Ishikawa (cell line): ENCODE measurements around the gene RCOR1.
A peak's percentile ranks its signal among the peaks of the same experiment; 100 is the strongest.

ENCODE experiments used
- CEBPB ChIP-seq: IDR thresholded peaks from 2 replicates; pipeline ENCODE4 v1.6.1; 2012
- CREB1 ChIP-seq: IDR thresholded peaks from 2 replicates; pipeline ENCODE4 v1.6.1; 2012; ENCODE audit warnings: low read depth
- EGR1 ChIP-seq: IDR thresholded peaks from 2 replicates; pipeline ENCODE4 v1.6.1; 2012
- EP300 ChIP-seq: IDR thresholded peaks from 2 replicates; pipeline ENCODE4 v1.6.1; 2012; ENCODE audit warnings: borderline replicate concordance
- FOXM1 ChIP-seq: IDR thresholded peaks from 2 replicates; pipeline ENCODE4 v1.6.1; 2012; ENCODE audit warnings: low read depth, borderline replicate concordance
- MAX ChIP-seq: IDR thresholded peaks from 2 replicates; pipeline ENCODE4 v1.6.1; 2012
- NFIC ChIP-seq: IDR thresholded peaks from 2 replicates; pipeline ENCODE4 v1.6.1; 2012
- RAD21 ChIP-seq: IDR thresholded peaks from 2 replicates; pipeline ENCODE4 v1.6.1; 2012; ENCODE audit warnings: low read depth
- REST ChIP-seq: IDR thresholded peaks from 2 replicates; pipeline ENCODE4 v1.6.1; 2012; ENCODE audit warnings: low read depth, mild to moderate bottlenecking
- TAF1 ChIP-seq: IDR thresholded peaks from 2 replicates; pipeline ENCODE4 v1.6.1; 2012; ENCODE audit warnings: low read depth, mild to moderate bottlenecking
- TCF12 ChIP-seq: IDR thresholded peaks from 2 replicates; pipeline ENCODE4 v1.6.1; 2012; ENCODE audit warnings: low read depth
- TEAD4 ChIP-seq: IDR thresholded peaks from 2 replicates; pipeline ENCODE4 v1.6.1; 2012
- YY1 ChIP-seq: IDR thresholded peaks from 2 replicates; pipeline ENCODE4 v1.6.1; 2012; ENCODE audit warnings: low read depth
- ZBTB7A ChIP-seq: IDR thresholded peaks from 2 replicates; pipeline ENCODE4 v1.6.1; 2012; ENCODE audit warnings: low read depth
- TF ChIP-seq, protein P1 (sequence below): IDR thresholded peaks from 2 replicates; pipeline ENCODE4 v1.6.1; 2012

Gene RCOR1

GRCh38 chr14:102683399-102684297 is 91.2 kb downstream of the RCOR1 start:
- no peak for TF ChIP-seq TAF1
- no peak for TF ChIP-seq REST
- TF ChIP-seq TCF12: no peak
- TF ChIP-seq YY1: no peak
- no peak for TF ChIP-seq ZBTB7A
- no peak for TF ChIP-seq MAX
- TF ChIP-seq CREB1: no peak

GRCh38 chr14:102684298-102684663 is 91.8 kb downstream of the RCOR1 start:
- no peak for TF ChIP-seq TCF12
- TF ChIP-seq YY1: no peak
- TF ChIP-seq RAD21: no peak

DNA sequence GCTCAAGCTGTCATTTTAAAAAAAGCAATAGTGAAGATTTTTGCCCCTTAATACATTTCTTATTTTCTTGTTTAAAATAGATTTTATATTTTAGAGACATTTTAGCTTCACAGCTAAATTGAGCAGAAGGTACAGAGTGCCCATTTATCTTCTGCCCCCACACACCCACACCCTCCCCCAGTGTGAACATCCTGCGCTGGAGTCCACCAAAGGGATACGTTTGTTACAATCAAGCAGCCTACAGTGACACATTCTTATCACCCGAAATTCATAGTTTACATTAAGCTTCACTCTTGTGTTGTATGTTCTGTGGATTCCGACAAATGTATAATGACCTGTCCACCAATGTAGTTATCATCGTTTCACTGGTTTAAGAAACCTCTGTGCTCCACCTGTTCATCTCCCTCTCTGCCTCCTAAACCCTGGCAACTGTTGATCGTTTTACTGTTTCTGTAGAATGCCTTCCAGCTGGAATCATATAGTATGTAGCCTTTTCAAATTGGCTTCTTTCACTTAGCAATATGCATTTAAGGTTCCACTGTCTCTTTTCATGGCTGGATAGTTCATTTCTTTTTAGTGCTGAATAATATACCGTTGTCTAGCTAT is 93.8 kb downstream of the RCOR1 start:
- TF ChIP-seq TEAD4: no peak
- TF ChIP-seq, protein P1, sequence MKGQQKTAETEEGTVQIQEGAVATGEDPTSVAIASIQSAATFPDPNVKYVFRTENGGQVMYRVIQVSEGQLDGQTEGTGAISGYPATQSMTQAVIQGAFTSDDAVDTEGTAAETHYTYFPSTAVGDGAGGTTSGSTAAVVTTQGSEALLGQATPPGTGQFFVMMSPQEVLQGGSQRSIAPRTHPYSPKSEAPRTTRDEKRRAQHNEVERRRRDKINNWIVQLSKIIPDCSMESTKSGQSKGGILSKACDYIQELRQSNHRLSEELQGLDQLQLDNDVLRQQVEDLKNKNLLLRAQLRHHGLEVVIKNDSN: no peak
- no peak for TF ChIP-seq EP300
- no peak for TF ChIP-seq FOXM1
- no peak for TF ChIP-seq RAD21
- no peak for TF ChIP-seq REST
- no peak for TF ChIP-seq CEBPB
- no peak for TF ChIP-seq ZBTB7A
- TF ChIP-seq NFIC: no peak
- TF ChIP-seq YY1: no peak
- TF ChIP-seq MAX: no peak
- no peak for TF ChIP-seq TCF12
- TF ChIP-seq TAF1: no peak
- no peak for TF ChIP-seq EGR1

DNA sequence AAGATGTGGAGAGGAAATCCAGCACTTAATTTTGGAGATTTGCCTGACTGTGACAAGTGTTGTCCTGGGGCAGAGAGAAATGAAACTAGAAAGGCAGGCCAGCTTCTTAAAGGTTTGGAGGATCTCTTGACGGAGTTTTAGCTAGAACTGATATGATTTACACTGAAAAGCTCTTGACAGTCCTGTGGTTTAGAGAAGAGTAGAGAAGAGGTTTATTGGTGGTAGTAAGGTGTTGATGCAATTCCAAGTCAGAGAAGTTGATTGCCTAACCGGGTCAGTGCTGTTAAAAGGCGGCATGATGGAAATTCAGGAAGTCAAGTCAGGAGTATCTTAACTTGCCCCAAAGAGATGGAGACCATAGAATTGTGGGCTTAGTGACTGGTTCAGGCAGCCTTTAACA is 95.8 kb downstream of the RCOR1 start:
- TF ChIP-seq RAD21 (no peak), YY1 (no peak), TCF12 (no peak), REST (no peak), EP300 (no peak), TEAD4 (no peak), FOXM1 (no peak), CREB1 (no peak), EGR1 (no peak)

DNA sequence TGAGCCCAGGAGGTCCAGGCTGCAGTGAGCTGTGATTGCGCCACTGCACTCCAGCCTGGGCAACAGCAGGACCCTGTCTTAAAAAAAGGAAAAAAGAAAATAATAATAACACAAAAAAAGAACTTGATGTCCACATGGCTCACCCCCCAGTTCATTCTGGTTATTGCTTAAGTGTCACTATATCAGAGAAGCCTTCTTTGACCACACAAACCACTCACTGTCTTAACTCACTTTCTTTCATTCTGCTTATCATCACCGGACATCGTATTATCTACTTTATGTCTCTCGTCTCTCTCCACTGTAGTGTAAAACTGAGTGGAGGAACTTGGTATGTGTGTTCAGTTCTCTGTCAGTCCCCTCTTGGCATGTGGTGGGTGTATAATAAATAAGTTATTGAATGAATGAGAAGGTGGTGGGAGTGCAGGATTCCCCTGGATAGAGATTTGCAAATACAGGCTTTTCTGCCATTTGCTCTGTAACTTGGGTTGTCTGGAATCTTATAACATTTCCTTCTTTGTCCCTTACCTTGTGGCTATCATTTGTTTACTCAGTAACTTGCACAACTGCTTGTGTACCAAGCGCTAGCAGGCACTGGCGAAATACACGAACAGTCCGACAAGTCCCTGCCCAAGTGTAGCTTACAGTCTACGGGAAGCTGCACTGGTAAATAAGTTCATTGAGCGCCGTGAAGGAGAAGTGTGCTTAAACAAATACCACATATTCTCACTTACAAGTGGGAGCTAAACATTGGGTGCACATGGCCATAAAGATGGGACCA is 98.2 kb downstream of the RCOR1 start:
- TF ChIP-seq TEAD4 (no peak), EP300 (no peak), CREB1 (no peak), CEBPB (0 out of 2 replicates have a peak, but pooled peaks have one; percentile 20), TAF1 (no peak), ZBTB7A (no peak), FOXM1 (no peak), RAD21 (no peak)
